Caco-2 (cell line): Measurements from ENCODE around the gene PER3. TPM values are rescaled to one million over a fixed set of nuclear protein-coding genes. Genes with fewer than 3 reads are reported as not detected.

Experiments
- BruUV-seq: library from RNA; stranded (reverse); fragments of 400-500 nt; replicated peaks from 2 replicates; lab custom pipeline; 2021; lab: Mats Ljungman, UMichigan
- CTCF ChIA-PET: fragments of 300-600 bp; sonication (Branson Sonifier 250); formaldehyde crosslinking; loops from one replicate; lab custom pipeline; 2022; ENCODE audit warnings: antibody characterized with exemption; lab: Charles Lee
- POLR2A ChIA-PET: fragments of 300-600 bp; sonication (Branson Sonifier 250); formaldehyde crosslinking; loops from one replicate; lab custom pipeline; 2022; ENCODE audit warnings: antibody characterized with exemption; lab: Charles Lee
- DNase-seq, 2 experiments: peaks; one replicate each; pipeline versions ENCODE4 v3.0.0 to v3.0.0-alpha.2; 2020 to 2022
- H3K27me3 ChIP-seq: replicated peaks from 2 replicates; pipeline ENCODE4 v1.6.0; 2011; ENCODE audit warnings: low read length; ENCODE audit not compliant: control insufficient read depth, insufficient read depth
- H3K36me3 ChIP-seq: 2 replicates; pipeline ENCODE4 v1.5.1; 2011; ENCODE audit warnings: low read length; ENCODE audit not compliant: control insufficient read depth, insufficient read depth
- H3K4me1 ChIP-seq: fragments of 250-450 bp; sonication (Bioruptor Pico); 2 replicates; pipeline ENCODE4 v1.5.1; 2020; ENCODE audit warnings: mild to moderate bottlenecking
- H3K4me3 ChIP-seq: 2 replicates; pipeline ENCODE4 v1.5.1; 2011; ENCODE audit warnings: low read depth, mild to moderate bottlenecking, control low read depth, low read length
- H3K9me3 ChIP-seq: fragments of 250-450 bp; sonication (Bioruptor Pico); 2 replicates; pipeline ENCODE4 v1.5.1; 2020; ENCODE audit warnings: mild to moderate bottlenecking, moderate library complexity
- H3K27ac Mint-ChIP-seq: one replicate; pipeline ENCODE4 v1.8.0; 2022; ENCODE audit warnings: mixed read lengths; ENCODE audit not compliant: unreplicated experiment
- H3K27me3 Mint-ChIP-seq: one replicate; pipeline ENCODE4 v1.8.0; 2022; ENCODE audit warnings: mixed read lengths; ENCODE audit not compliant: insufficient read depth, unreplicated experiment
- H3K36me3 Mint-ChIP-seq: one replicate; pipeline ENCODE4 v1.8.0; 2022; ENCODE audit warnings: mild to moderate bottlenecking, mixed read lengths; ENCODE audit not compliant: insufficient read depth, unreplicated experiment
- H3K4me1 Mint-ChIP-seq: one replicate; pipeline ENCODE4 v1.8.0; 2022; ENCODE audit warnings: low read depth, mixed read lengths; ENCODE audit not compliant: unreplicated experiment
- H3K4me3 Mint-ChIP-seq: one replicate; pipeline ENCODE4 v1.8.0; 2022; ENCODE audit warnings: mild to moderate bottlenecking, moderate library complexity, mixed read lengths; ENCODE audit not compliant: unreplicated experiment
- H3K9me3 Mint-ChIP-seq: one replicate; pipeline ENCODE4 v1.8.0; 2022; ENCODE audit warnings: mixed read lengths; ENCODE audit not compliant: unreplicated experiment
- intact Hi-C: fragments of 100-400 bp; cut with micrococcal nuclease; formaldehyde crosslinking; loops from one replicate; pipeline ENCODE4 v1.10.0; 2022; ENCODE audit not compliant: unreplicated experiment
- total RNA-seq: library from RNA; stranded (reverse); gene quantifications from 2 replicates; pipeline ENCODE4 v1.2.3, GENCODE V29; 2022
- TF ChIP-seq, protein P1 (sequence below), 2 experiments: fragments of 200-600 bp in 1 of 2; IDR thresholded peaks; 1 replicate in 1 of 2; 2 replicates in 1 of 2; pipeline versions ENCODE4 v1.5.1 to v1.8.0; 2011 to 2022; ENCODE audit warnings: antibody characterized with exemption in 1 of 2, control low read depth in 1 of 2, inconsistent platforms in 1 of 2, low read depth in 1 of 2, low read length in 1 of 2, mild to moderate bottlenecking in 1 of 2, moderate library complexity in 1 of 2; ENCODE audit not compliant: insufficient read depth in 1 of 2, severe bottlenecking in 1 of 2, unreplicated experiment in 1 of 2

The PER3 gene
- total RNA-seq, 1 experiment from 2014 or later: 27.4 TPM

DNA sequence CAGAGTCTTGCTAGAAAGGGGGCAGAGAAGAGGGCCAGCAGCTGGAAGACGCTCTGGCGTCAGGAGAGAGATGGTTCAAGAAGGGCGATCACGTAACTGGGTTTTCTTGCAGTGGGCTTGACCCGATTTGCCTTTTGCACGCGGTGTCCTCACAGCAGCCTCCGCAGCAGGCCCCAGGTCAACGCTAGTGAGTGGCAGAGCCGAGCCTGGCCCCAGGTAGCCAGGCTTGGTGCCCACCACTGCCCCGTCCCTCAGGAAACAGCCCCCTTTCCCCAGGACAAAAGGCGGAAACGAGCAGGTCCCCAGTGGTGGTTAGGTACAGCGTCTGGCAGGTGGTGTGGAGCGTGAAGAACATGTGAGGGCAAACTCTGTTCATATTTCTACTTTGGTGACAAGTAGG is 77.4 kb downstream of the PER3 start:
- no peak for DNase-seq
- Mint-ChIP-seq H3K27me3 (no peaks in the 10 kb centered on the region), H3K9me3 (no peaks in the 10 kb centered on the region), H3K4me3 (no peak overlapping the region), H3K36me3 (no peaks in the 10 kb centered on the region), H3K4me1 (peaks cover 5% of the 10 kb centered on the region), H3K27ac (no peak overlapping the region)
- BruUV-seq: no TSS peak
- ChIA-PET POLR2A (no interaction called here), CTCF (no interaction called here)
- no peaks in the 10 kb centered on the region for H3K4me1 ChIP-seq
- no peaks in the 10 kb centered on the region for H3K27me3 ChIP-seq
- H3K9me3 ChIP-seq: no peaks in the 10 kb centered on the region
- TF ChIP-seq, protein P1, sequence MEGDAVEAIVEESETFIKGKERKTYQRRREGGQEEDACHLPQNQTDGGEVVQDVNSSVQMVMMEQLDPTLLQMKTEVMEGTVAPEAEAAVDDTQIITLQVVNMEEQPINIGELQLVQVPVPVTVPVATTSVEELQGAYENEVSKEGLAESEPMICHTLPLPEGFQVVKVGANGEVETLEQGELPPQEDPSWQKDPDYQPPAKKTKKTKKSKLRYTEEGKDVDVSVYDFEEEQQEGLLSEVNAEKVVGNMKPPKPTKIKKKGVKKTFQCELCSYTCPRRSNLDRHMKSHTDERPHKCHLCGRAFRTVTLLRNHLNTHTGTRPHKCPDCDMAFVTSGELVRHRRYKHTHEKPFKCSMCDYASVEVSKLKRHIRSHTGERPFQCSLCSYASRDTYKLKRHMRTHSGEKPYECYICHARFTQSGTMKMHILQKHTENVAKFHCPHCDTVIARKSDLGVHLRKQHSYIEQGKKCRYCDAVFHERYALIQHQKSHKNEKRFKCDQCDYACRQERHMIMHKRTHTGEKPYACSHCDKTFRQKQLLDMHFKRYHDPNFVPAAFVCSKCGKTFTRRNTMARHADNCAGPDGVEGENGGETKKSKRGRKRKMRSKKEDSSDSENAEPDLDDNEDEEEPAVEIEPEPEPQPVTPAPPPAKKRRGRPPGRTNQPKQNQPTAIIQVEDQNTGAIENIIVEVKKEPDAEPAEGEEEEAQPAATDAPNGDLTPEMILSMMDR (IDR thresholded peaks at IDR 0.05; ENCODE audit: insufficient read depth in 1 of 2, low read depth in 1 of 2, low read length in 1 of 2, severe bottlenecking in 1 of 2, unreplicated experiment in 1 of 2): no peak
- no peak overlapping the region for H3K4me3 ChIP-seq
- no peaks in the 10 kb centered on the region for H3K36me3 ChIP-seq
- intact Hi-C loops: no loop called here

DNA sequence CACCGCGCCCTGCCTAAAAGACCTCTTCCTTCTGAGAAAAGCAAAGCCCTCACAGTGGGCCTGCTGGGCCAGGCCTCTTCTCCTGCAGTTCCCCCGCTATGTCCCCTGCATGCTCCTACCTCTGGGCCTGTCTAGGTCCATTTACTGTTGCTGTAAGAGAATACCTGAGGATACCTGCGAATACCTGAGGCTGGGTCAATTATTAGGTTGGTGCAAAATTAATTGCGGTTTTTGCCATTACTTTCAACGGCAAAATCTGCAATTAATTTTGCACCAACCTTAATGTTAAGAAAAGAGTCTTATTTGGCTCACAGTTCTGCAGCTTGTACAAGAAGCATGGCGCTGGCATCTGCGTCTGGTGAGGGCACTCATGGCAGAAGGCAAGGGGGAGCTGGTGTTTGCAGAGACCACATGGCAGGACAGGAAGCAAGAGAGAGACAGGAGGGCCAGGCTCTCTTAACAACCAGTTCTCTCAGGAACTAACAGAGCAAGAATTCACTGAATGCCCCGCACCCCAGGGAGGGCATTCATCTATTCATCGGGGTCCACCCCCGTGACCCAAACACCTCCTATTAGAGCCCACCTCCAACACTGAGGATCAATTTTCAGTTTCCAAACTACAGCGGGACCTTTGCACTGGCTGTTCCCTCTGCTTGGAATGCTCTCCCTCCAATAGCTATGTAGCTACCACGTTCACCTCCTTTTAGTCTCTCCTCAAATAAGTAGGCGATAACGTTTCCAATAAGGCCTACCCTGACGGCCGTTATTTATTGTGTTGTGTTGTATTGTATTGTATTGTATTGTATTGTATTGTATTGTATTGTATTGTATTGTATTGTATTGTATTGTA is 78.3 kb downstream of the PER3 start:
- Mint-ChIP-seq H3K4me1 (peaks cover 5% of the 10 kb centered on the region), H3K9me3 (no peaks in the 10 kb centered on the region), H3K27ac (no peak overlapping the region), H3K4me3 (no peak overlapping the region), H3K36me3 (no peaks in the 10 kb centered on the region), H3K27me3 (no peaks in the 10 kb centered on the region)
- intact Hi-C loops: no loop called here
- H3K27me3 ChIP-seq: no peaks in the 10 kb centered on the region
- no peaks in the 10 kb centered on the region for H3K9me3 ChIP-seq
- no peak for DNase-seq
- ChIA-PET CTCF (no interaction called here), POLR2A (no interaction called here)
- no TSS peak for BruUV-seq
- no peaks in the 10 kb centered on the region for H3K4me1 ChIP-seq
- no peak overlapping the region for H3K4me3 ChIP-seq
- H3K36me3 ChIP-seq: no peaks in the 10 kb centered on the region
- TF ChIP-seq, protein P1 (IDR thresholded peaks at IDR 0.05; ENCODE audit: insufficient read depth in 1 of 2, low read depth in 1 of 2, low read length in 1 of 2, severe bottlenecking in 1 of 2, unreplicated experiment in 1 of 2): no peak

DNA sequence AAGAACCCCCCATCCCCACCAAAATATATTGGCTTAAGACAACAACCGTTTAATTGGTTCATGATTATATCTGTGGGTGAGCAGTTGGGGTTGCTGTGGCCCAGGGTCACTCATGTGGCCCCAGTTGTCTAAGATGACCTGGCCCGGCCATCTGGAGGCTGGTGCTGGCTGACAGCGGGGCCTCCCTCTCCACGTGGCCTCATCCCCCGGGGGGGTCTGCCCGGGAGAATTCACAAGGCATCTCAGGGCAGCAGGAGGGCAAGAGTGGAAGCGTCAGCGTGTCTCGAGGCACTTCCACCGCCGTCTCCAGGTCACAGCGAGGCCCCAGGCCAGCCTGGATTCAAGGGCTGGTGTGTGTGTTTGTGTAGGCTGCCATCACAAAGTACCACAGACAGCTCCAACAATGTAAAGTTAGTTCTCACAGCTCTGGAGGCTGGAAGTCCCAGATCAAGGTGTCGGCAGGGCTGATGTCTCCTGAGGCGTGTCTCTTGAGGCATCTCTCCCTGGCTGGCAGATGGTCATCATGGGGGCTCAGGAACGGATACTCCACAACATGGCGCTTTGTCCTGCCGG is 79.8 kb downstream of the PER3 start:
- ChIA-PET CTCF (no interaction called here), POLR2A (no interaction called here)
- intact Hi-C loops: no loop called here
- H3K4me3 ChIP-seq: no peak overlapping the region
- no peak for DNase-seq
- H3K27me3 ChIP-seq: no peaks in the 10 kb centered on the region
- Mint-ChIP-seq H3K4me3 (no peak overlapping the region), H3K27me3 (no peaks in the 10 kb centered on the region), H3K9me3 (no peaks in the 10 kb centered on the region), H3K27ac (no peak overlapping the region), H3K4me1 (peaks cover 5% of the 10 kb centered on the region), H3K36me3 (no peaks in the 10 kb centered on the region)
- no peaks in the 10 kb centered on the region for H3K4me1 ChIP-seq
- TF ChIP-seq, protein P1 (IDR thresholded peaks at IDR 0.05; ENCODE audit: insufficient read depth in 1 of 2, low read depth in 1 of 2, low read length in 1 of 2, severe bottlenecking in 1 of 2, unreplicated experiment in 1 of 2): no peak
- H3K9me3 ChIP-seq: no peaks in the 10 kb centered on the region
- no TSS peak for BruUV-seq
- H3K36me3 ChIP-seq: no peaks in the 10 kb centered on the region
